Keratinocyte (primary cell): Measurements from ENCODE around the gene RAPGEF3. TPM values are rescaled to one million over a fixed set of nuclear protein-coding genes. Genes with fewer than 3 reads are reported as not detected.

Experiments used
- DNase-seq: peaks from one replicate; pipeline ENCODE4 v3.0.0-alpha.2; 2011; ENCODE audit warnings: low read depth, missing footprints, low spot score
- FAIRE-seq: peaks from 2 replicates; lab custom pipeline; 2011; peaks lifted over from hg19 to GRCh38; lab: Jason Lieb, UNC
- H2AFZ ChIP-seq: 2 replicates; pipeline ENCODE4 v1.6.0; 2012; ENCODE audit warnings: low read length, control low read depth, inconsistent platforms; ENCODE audit not compliant: control insufficient read depth
- H3K27ac ChIP-seq: 2 replicates; pipeline ENCODE4 v1.5.1; 2011; ENCODE audit warnings: low read length; ENCODE audit not compliant: control insufficient read depth, insufficient read depth
- H3K27me3 ChIP-seq: 3 replicates; pipeline ENCODE4 v1.6.0; 2011; ENCODE audit warnings: low read length; ENCODE audit not compliant: control insufficient read depth, insufficient read depth; ENCODE audit errors: extremely low read depth
- H3K36me3 ChIP-seq, 2 experiments: 2 replicates in 1 of 2; 3 replicates in 1 of 2; pipeline ENCODE4 v1.5.1; 2011; ENCODE audit warnings: low read length in 2 of 2, mild to moderate bottlenecking in 1 of 2; ENCODE audit not compliant: control insufficient read depth in 2 of 2, insufficient read depth in 2 of 2; ENCODE audit errors: extremely low read depth in 1 of 2
- H3K4me1 ChIP-seq: 3 replicates; pipeline ENCODE4 v1.5.1; 2011; ENCODE audit warnings: low read length; ENCODE audit not compliant: control insufficient read depth, insufficient read depth; ENCODE audit errors: extremely low read depth
- H3K4me2 ChIP-seq: 3 replicates; pipeline ENCODE4 v1.6.0; 2011; ENCODE audit warnings: low read depth, low read length; ENCODE audit not compliant: control insufficient read depth, insufficient read depth; ENCODE audit errors: extremely low read depth
- H3K4me3 ChIP-seq, 3 experiments: fragments of 200-600 bp in 1 of 3; sonication (generic) in 1 of 3; 2 replicates in 2 of 3; 3 replicates in 1 of 3; pipeline ENCODE4 v1.5.1; 2011 to 2016; ENCODE audit warnings: low read length in 3 of 3, mild to moderate bottlenecking in 3 of 3, control low read depth in 2 of 3, inconsistent platforms in 1 of 3, low read depth in 1 of 3, mixed read lengths in 1 of 3, mixed run types in 1 of 3, moderate library complexity in 1 of 3; ENCODE audit not compliant: control insufficient read depth in 2 of 3, insufficient read depth in 2 of 3; ENCODE audit errors: extremely low read depth in 1 of 3
- H3K79me2 ChIP-seq: 2 replicates; pipeline ENCODE4 v1.6.0; 2012; ENCODE audit warnings: low read length; ENCODE audit not compliant: control insufficient read depth, insufficient read depth
- H3K9ac ChIP-seq: 3 replicates; pipeline ENCODE4 v1.6.0; 2011; ENCODE audit warnings: low read length; ENCODE audit not compliant: control insufficient read depth, insufficient read depth; ENCODE audit errors: extremely low read depth
- H3K9me1 ChIP-seq: 3 replicates; pipeline ENCODE4 v1.6.0; 2011; ENCODE audit warnings: low read length; ENCODE audit not compliant: control insufficient read depth, insufficient read depth; ENCODE audit errors: extremely low read depth
- H3K9me3 ChIP-seq: 2 replicates; pipeline ENCODE4 v1.5.1; 2012; ENCODE audit warnings: low read depth, low read length; ENCODE audit not compliant: control insufficient read depth
- H4K20me1 ChIP-seq: 3 replicates; pipeline ENCODE4 v1.6.0; 2011; ENCODE audit warnings: low read length; ENCODE audit not compliant: control insufficient read depth, insufficient read depth; ENCODE audit errors: extremely low read depth
- EZH2 ChIP-seq: IDR thresholded peaks from one replicate; pipeline ENCODE4 v1.6.1; 2012; ENCODE audit warnings: inconsistent platforms, mild to moderate bottlenecking, low read length, moderate library complexity
- dilution Hi-C: fragments of 300-500 bp; cut with MboI; formaldehyde crosslinking; loops from one replicate; pipeline ENCODE4 v1.7.0; 2020; ENCODE audit warnings: low sequenced_read_pairs; ENCODE audit not compliant: extremely low pct_ligation_motif_present
- polyA plus RNA-seq, 5 experiments: library from polyadenylated mRNA; depleted of rRNA in 3 of 5; stranded (reverse) in 3 of 5; stranded (forward) in 1 of 5; unstranded in 1 of 5; fragments of >200 nt; gene quantifications; 1 replicate in 1 of 5; 2 replicates in 3 of 5; 3 replicates in 1 of 5; pipeline versions ENCODE4 v1.2.1 to v1.2.3, GENCODE V29; 2011 to 2012; ENCODE audit warnings: missing spikeins in 2 of 5, low read depth in 1 of 5, low replicate concordance in 1 of 5
- TF ChIP-seq, protein P1 (sequence below), 3 experiments: IDR thresholded peaks in 1 of 3; conservative IDR thresholded peaks in 1 of 3; optimal IDR thresholded peaks in 1 of 3; 2 replicates in 2 of 3; 3 replicates in 1 of 3; pipeline versions ENCODE3 to v1.5.1; 2011; ENCODE audit warnings: low read length in 3 of 3, mild to moderate bottlenecking in 3 of 3, moderate library complexity in 2 of 3, control low read depth in 1 of 3, inconsistent platforms in 1 of 3; ENCODE audit not compliant: insufficient read depth in 2 of 3; ENCODE audit errors: extremely low read depth in 1 of 3

The RAPGEF3 gene
- polyA plus RNA-seq, 1 donor (not counting 4 experiments of a cell fraction or from before 2014, with no cell fraction given) = 5.1 TPM

- peaks cover 3% of the 10 kb centered on the region for H3K9me1 ChIP-seq
- H3K79me2 ChIP-seq = peaks cover 11% of the 10 kb centered on the region
- no peak overlapping the region for H2AFZ ChIP-seq
- DNase-seq = no peak
- H3K4me3 ChIP-seq = no peak overlapping the region
- H3K36me3 ChIP-seq = peaks cover 2 to 13% of the 10 kb centered on the region in 2 experiments
- H3K4me1 ChIP-seq = peaks cover 43% of the 10 kb centered on the region
- no peak for TF ChIP-seq EZH2
- H3K27me3 ChIP-seq = no peaks in the 10 kb centered on the region
- dilution Hi-C loops = no loop called here
- H4K20me1 ChIP-seq = no peaks in the 10 kb centered on the region
- H3K9ac ChIP-seq = no peak overlapping the region
- H3K27ac ChIP-seq = no peak overlapping the region
- FAIRE-seq = no peak
- no peaks in the 10 kb centered on the region for H3K9me3 ChIP-seq
- no peak overlapping the region for H3K4me2 ChIP-seq
Measured at GRCh38 chr12:47778881-47779280, 20.2 kb upstream of the RAPGEF3 start.

DNA sequence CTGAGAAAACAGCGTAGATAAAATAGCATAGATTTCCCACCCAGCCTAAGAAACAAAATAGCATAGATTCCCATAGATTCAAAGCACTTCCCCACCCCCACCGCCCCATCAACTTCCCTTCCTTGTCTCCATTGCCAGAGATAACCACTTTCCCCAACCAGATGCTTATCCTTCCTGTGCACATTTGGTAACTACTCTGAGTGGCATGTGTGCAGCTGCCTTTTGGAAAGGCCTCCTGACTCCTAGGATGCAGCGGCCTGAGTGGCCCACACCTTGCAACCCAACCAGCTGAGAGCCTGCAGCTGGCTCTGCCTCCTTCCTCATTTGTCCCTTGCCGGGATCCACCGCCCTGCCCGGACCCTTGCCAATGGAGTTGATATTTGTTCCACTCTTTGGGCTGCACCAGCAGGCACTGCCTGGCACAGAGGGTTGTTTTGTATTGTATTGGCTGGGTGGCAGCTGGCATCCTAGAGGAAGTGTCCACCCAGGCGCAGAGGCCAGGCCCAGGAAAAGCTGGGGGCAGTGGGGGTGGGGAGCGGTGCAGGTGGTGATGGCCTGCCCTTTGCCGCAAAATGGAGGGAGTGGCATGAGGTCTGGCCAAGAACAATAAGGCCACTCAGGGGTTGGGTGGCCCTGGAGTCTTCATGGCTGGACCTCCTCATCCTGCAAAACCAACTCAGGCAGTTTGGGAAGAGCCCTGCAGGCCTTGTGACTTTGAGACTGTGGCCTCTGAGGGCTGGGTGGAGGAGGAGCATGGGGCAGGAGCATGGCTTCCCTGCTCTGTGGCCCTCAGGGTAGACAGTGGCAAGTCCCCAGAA lies 19.3 kb upstream of the RAPGEF3 start:
- Histone ChIP-seq H3K27ac (no peak overlapping the region), H4K20me1 (no peaks in the 10 kb centered on the region), H3K9ac (no peak overlapping the region), H3K9me1 (peaks cover 3% of the 10 kb centered on the region), H2AFZ (no peak overlapping the region), H3K36me3 (peaks cover 2 to 7% of the 10 kb centered on the region in 2 experiments), H3K4me1 (peaks cover 39% of the 10 kb centered on the region), H3K9me3 (no peaks in the 10 kb centered on the region), H3K4me3 (no peak overlapping the region), H3K4me2 (no peak overlapping the region), H3K79me2 (peaks cover 15% of the 10 kb centered on the region), H3K27me3 (no peaks in the 10 kb centered on the region)
- DNase-seq (no peak), FAIRE-seq (no peak)
- TF ChIP-seq EZH2 = no peak
- TF ChIP-seq, protein P1, sequence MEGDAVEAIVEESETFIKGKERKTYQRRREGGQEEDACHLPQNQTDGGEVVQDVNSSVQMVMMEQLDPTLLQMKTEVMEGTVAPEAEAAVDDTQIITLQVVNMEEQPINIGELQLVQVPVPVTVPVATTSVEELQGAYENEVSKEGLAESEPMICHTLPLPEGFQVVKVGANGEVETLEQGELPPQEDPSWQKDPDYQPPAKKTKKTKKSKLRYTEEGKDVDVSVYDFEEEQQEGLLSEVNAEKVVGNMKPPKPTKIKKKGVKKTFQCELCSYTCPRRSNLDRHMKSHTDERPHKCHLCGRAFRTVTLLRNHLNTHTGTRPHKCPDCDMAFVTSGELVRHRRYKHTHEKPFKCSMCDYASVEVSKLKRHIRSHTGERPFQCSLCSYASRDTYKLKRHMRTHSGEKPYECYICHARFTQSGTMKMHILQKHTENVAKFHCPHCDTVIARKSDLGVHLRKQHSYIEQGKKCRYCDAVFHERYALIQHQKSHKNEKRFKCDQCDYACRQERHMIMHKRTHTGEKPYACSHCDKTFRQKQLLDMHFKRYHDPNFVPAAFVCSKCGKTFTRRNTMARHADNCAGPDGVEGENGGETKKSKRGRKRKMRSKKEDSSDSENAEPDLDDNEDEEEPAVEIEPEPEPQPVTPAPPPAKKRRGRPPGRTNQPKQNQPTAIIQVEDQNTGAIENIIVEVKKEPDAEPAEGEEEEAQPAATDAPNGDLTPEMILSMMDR (optimal IDR thresholded peaks at IDR 0.05 in 1 of 3, IDR thresholded peaks at IDR 0.05 in 1 of 3, conservative IDR thresholded peaks at IDR 0.05 in 1 of 3; ENCODE audit: extremely low read depth in 1 of 3, insufficient read depth in 2 of 3, low read length in 3 of 3) = no peak
- dilution Hi-C loops = no loop called here
